ENCODE results near the gene SRGAP1. TPM values are rescaled to one million over a fixed set of nuclear protein-coding genes. Genes with fewer than 3 reads are reported as not detected.

SRGAP1 gene
- total RNA-seq, 1 experiment from 2014 or later = 28.3 TPM

GRCh38 chr12:63977441-63977840 is 132.9 kb downstream of the SRGAP1 start:
- no TSS peak for BruUV-seq (replicated peaks)
- Mint-ChIP-seq H3K9me3 (ENCODE audit: low read depth, unreplicated experiment) (no peaks in the 10 kb centered on the region), H3K27me3 (ENCODE audit: unreplicated experiment) (no peaks in the 10 kb centered on the region), H3K36me3 (ENCODE audit: insufficient read depth, unreplicated experiment) (no peaks in the 10 kb centered on the region), H3K4me3 (ENCODE audit: low read depth, unreplicated experiment) (no peak overlapping the region), H3K4me1 (ENCODE audit: low read depth, unreplicated experiment) (peaks cover 25% of the 10 kb centered on the region), H3K27ac (ENCODE audit: unreplicated experiment) (no peak overlapping the region)
- no peak for TF ChIP-seq CTCF (IDR thresholded peaks at IDR 0.05; ENCODE audit: unreplicated experiment)
- intact Hi-C loops (cut with micrococcal nuclease; ENCODE audit: unreplicated experiment) = no loop called here
- no peak for DNase-seq
- CTCF ChIA-PET = no interaction called here

- intact Hi-C loops (cut with micrococcal nuclease; ENCODE audit: unreplicated experiment) = loop anchor here (2.0 kb wide), 1 partner anchor 132 kb away; no protein-coding TSS in a partner anchor
- BruUV-seq (replicated peaks) = no TSS peak
- Mint-ChIP-seq H3K36me3 (ENCODE audit: insufficient read depth, unreplicated experiment) (no peaks in the 10 kb centered on the region), H3K27ac (ENCODE audit: unreplicated experiment) (peak overlapping the region; percentile 23), H3K9me3 (ENCODE audit: low read depth, unreplicated experiment) (no peaks in the 10 kb centered on the region), H3K4me1 (ENCODE audit: low read depth, unreplicated experiment) (peaks cover 25% of the 10 kb centered on the region), H3K4me3 (ENCODE audit: low read depth, unreplicated experiment) (no peak overlapping the region), H3K27me3 (ENCODE audit: unreplicated experiment) (no peaks in the 10 kb centered on the region)
- no peak for TF ChIP-seq CTCF (IDR thresholded peaks at IDR 0.05; ENCODE audit: unreplicated experiment)
- CTCF ChIA-PET = interaction anchor here (0.6 kb wide), 2 partner anchors 79 to 115 kb away, joined by 3 read pairs; no protein-coding TSS in a partner anchor
- DNase-seq = no peak
Observed at GRCh38 chr12:63978519-63978918, 134.0 kb downstream of the SRGAP1 start.

GRCh38 chr12:63980211-63980610 is 135.7 kb downstream of the SRGAP1 start:
- DNase-seq = no peak
- no peak overlapping the region for H3K4me3 Mint-ChIP-seq (ENCODE audit: low read depth, unreplicated experiment)
- no peaks in the 10 kb centered on the region for H3K36me3 Mint-ChIP-seq (ENCODE audit: insufficient read depth, unreplicated experiment)
- no TSS peak for BruUV-seq (replicated peaks)
- H3K9me3 Mint-ChIP-seq (ENCODE audit: low read depth, unreplicated experiment) = no peaks in the 10 kb centered on the region
- no peak for TF ChIP-seq CTCF (IDR thresholded peaks at IDR 0.05; ENCODE audit: unreplicated experiment)
- intact Hi-C loops (cut with micrococcal nuclease; ENCODE audit: unreplicated experiment) = no loop called here
- peaks cover 25% of the 10 kb centered on the region for H3K4me1 Mint-ChIP-seq (ENCODE audit: low read depth, unreplicated experiment)
- H3K27me3 Mint-ChIP-seq (ENCODE audit: unreplicated experiment) = no peaks in the 10 kb centered on the region
- CTCF ChIA-PET = no interaction called here
- H3K27ac Mint-ChIP-seq (ENCODE audit: unreplicated experiment) = no peak overlapping the region

- CTCF ChIA-PET = no interaction called here
- no peak overlapping the region for H3K27ac Mint-ChIP-seq (ENCODE audit: unreplicated experiment)
- no peaks in the 10 kb centered on the region for H3K9me3 Mint-ChIP-seq (ENCODE audit: low read depth, unreplicated experiment)
- no peak overlapping the region for H3K4me3 Mint-ChIP-seq (ENCODE audit: low read depth, unreplicated experiment)
- no peaks in the 10 kb centered on the region for H3K36me3 Mint-ChIP-seq (ENCODE audit: insufficient read depth, unreplicated experiment)
- no peak for DNase-seq
- H3K4me1 Mint-ChIP-seq (ENCODE audit: low read depth, unreplicated experiment) = peaks cover 25% of the 10 kb centered on the region
- intact Hi-C loops (cut with micrococcal nuclease; ENCODE audit: unreplicated experiment) = no loop called here
- TF ChIP-seq CTCF (IDR thresholded peaks at IDR 0.05; ENCODE audit: unreplicated experiment) = no peak
- BruUV-seq (replicated peaks) = no TSS peak
- H3K27me3 Mint-ChIP-seq (ENCODE audit: unreplicated experiment) = no peaks in the 10 kb centered on the region
Observed at GRCh38 chr12:63981343-63981742, 136.8 kb downstream of the SRGAP1 start.
